Measurements from ENCODE around the gene MPHOSPH9. TPM values are rescaled to one million over a fixed set of nuclear protein-coding genes. Genes with fewer than 3 reads are reported as not detected.

MPHOSPH9 gene
- total RNA-seq, 2 donors from 2014 or later, result 15.5 to 35.7 TPM

DNA sequence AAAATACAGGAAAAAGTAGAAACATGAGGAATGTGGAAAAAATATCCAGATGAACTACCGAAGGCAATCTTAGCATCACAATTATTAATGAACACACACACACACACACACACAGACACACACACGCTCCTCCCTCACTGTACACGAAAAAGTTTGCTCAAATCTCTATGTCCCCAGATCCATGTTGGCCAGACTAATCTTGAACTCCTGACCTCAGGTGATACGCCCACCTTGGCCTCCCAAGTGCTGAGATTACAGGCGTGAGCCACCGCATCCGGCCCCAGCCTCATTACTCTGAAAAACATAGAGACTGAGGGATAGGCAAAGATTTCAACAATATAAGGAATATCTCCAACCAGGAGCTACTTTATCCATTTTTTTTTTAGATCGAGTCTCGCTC, 99.2 kb downstream of the MPHOSPH9 start:
- Histone ChIP-seq H3K4me1 (peaks cover 18% of the 10 kb centered on the region), H3K9ac (ENCODE audit: low read depth in 2 of 2, low read length in 2 of 2) (no peak overlapping the region), H3K9me3 (no peaks in the 10 kb centered on the region), H3K27ac (no peak overlapping the region), H3K27me3 (no peaks in the 10 kb centered on the region), H3K4me3 (no peak overlapping the region), H3K36me3 (no peaks in the 10 kb centered on the region)
- TF ChIP-seq, protein P1, sequence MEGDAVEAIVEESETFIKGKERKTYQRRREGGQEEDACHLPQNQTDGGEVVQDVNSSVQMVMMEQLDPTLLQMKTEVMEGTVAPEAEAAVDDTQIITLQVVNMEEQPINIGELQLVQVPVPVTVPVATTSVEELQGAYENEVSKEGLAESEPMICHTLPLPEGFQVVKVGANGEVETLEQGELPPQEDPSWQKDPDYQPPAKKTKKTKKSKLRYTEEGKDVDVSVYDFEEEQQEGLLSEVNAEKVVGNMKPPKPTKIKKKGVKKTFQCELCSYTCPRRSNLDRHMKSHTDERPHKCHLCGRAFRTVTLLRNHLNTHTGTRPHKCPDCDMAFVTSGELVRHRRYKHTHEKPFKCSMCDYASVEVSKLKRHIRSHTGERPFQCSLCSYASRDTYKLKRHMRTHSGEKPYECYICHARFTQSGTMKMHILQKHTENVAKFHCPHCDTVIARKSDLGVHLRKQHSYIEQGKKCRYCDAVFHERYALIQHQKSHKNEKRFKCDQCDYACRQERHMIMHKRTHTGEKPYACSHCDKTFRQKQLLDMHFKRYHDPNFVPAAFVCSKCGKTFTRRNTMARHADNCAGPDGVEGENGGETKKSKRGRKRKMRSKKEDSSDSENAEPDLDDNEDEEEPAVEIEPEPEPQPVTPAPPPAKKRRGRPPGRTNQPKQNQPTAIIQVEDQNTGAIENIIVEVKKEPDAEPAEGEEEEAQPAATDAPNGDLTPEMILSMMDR (IDR thresholded peaks at IDR 0.05), result no peak
- intact Hi-C loops (cut with DNase I), result no loop called here
- no peak for DNase-seq

- DNase-seq, result no peak
- TF ChIP-seq, protein P1 (IDR thresholded peaks at IDR 0.05), result no peak
- Histone ChIP-seq H3K27me3 (no peaks in the 10 kb centered on the region), H3K36me3 (no peaks in the 10 kb centered on the region), H3K9ac (ENCODE audit: low read depth in 2 of 2, low read length in 2 of 2) (no peak overlapping the region), H3K9me3 (no peaks in the 10 kb centered on the region), H3K4me3 (no peak overlapping the region), H3K27ac (peak overlapping the region; percentile 45), H3K4me1 (peaks cover 18% of the 10 kb centered on the region)
- intact Hi-C loops (cut with DNase I), result no loop called here
Observed at GRCh38 chr12:123132951-123133619, 99.9 kb downstream of the MPHOSPH9 start.

DNA sequence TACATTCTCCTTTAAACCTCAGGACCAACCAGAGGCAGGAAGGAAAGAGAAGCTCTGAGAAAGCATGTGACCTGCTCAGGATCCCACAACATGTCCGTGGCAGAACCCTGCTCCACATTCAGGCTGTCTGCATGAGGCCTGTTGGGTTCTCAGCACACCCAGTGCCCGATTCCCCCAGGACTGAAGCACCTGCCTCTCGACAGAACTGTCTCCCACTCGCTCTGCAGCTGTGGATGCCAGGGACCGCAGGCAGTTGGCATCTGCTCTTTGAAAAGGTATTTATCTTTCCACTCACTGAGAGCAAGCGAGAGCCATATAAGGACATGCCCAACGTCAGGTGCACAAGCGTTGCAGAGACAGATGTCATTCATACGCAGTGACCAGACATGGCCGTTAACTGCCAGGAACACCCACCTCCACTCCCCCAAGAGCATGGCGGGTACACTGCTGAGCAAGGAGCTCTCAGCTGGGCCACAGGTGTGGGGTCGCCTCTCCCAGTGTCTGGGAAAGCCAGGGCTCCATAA, 101.0 kb downstream of the MPHOSPH9 start:
- no peaks in the 10 kb centered on the region for H3K27me3 ChIP-seq
- no peaks in the 10 kb centered on the region for H3K36me3 ChIP-seq
- H3K27ac ChIP-seq, result peak overlapping the region; percentile 45
- no peak overlapping the region for H3K4me3 ChIP-seq
- peak overlapping the region; percentile 19 to 53 for H3K9ac ChIP-seq (ENCODE audit: low read depth in 2 of 2, low read length in 2 of 2)
- H3K9me3 ChIP-seq, result no peaks in the 10 kb centered on the region
- peaks cover 18% of the 10 kb centered on the region for H3K4me1 ChIP-seq
- intact Hi-C loops (cut with DNase I), result no loop called here
- peak; percentile 71 for DNase-seq
- TF ChIP-seq, protein P1 (IDR thresholded peaks at IDR 0.05), result no peak

- Histone ChIP-seq H3K4me1 (peaks cover 18% of the 10 kb centered on the region), H3K9me3 (no peaks in the 10 kb centered on the region), H3K36me3 (no peaks in the 10 kb centered on the region), H3K9ac (ENCODE audit: low read depth in 2 of 2, low read length in 2 of 2) (peak overlapping the region; percentile 19 to 53), H3K4me3 (no peak overlapping the region), H3K27ac (peak overlapping the region; percentile 45), H3K27me3 (no peaks in the 10 kb centered on the region)
- peak; percentile 47 for DNase-seq
- intact Hi-C loops (cut with DNase I), result no loop called here
- TF ChIP-seq, protein P1 (IDR thresholded peaks at IDR 0.05), result no peak
Observed at GRCh38 chr12:123131291-123131832, 101.6 kb downstream of the MPHOSPH9 start.

DNA sequence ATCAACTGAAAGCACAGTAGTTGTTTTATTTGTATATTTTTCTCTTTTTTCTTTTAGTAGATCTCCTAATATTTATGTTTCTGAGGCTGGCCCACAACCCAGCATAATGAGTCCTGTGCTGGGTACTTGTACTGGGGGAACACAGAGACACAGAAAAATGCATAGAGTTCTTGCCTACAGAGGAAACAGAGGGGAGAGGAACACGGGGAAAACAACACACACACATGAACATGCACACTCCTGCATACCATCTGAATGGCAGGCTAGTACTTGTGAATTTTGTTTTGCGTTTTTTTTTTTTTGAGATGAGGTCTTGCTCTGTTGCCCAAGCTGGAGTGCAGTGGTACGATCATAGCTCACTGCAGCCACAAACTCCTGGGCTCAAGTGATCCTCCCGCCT, 103.3 kb downstream of the MPHOSPH9 start:
- no peak for DNase-seq
- no peak overlapping the region for H3K27ac ChIP-seq
- H3K4me1 ChIP-seq, result peaks cover 18% of the 10 kb centered on the region
- intact Hi-C loops (cut with DNase I), result no loop called here
- no peak overlapping the region for H3K4me3 ChIP-seq
- TF ChIP-seq, protein P1 (IDR thresholded peaks at IDR 0.05), result no peak
- no peaks in the 10 kb centered on the region for H3K36me3 ChIP-seq
- H3K27me3 ChIP-seq, result no peaks in the 10 kb centered on the region
- H3K9ac ChIP-seq (ENCODE audit: low read depth in 2 of 2, low read length in 2 of 2), result no peak overlapping the region
- H3K9me3 ChIP-seq, result no peaks in the 10 kb centered on the region
